Keratinocyte (primary cell): ENCODE results near the gene LVRN. TPM values are rescaled to one million over a fixed set of nuclear protein-coding genes. Genes with fewer than 3 reads are reported as not detected.

Experiments used
- DNase-seq: peaks from one replicate; pipeline ENCODE4 v3.0.0-alpha.2; 2011; ENCODE audit warnings: low read depth, missing footprints, low spot score
- FAIRE-seq: peaks from 2 replicates; lab custom pipeline; 2011; peaks lifted over from hg19 to GRCh38; lab: Jason Lieb, UNC
- H2AFZ ChIP-seq: 2 replicates; pipeline ENCODE4 v1.6.0; 2012; ENCODE audit warnings: low read length, control low read depth, inconsistent platforms; ENCODE audit not compliant: control insufficient read depth
- H3K27ac ChIP-seq: 2 replicates; pipeline ENCODE4 v1.5.1; 2011; ENCODE audit warnings: low read length; ENCODE audit not compliant: control insufficient read depth, insufficient read depth
- H3K27me3 ChIP-seq: 3 replicates; pipeline ENCODE4 v1.6.0; 2011; ENCODE audit warnings: low read length; ENCODE audit not compliant: control insufficient read depth, insufficient read depth; ENCODE audit errors: extremely low read depth
- H3K36me3 ChIP-seq, 2 experiments: 2 replicates in 1 of 2; 3 replicates in 1 of 2; pipeline ENCODE4 v1.5.1; 2011; ENCODE audit warnings: low read length in 2 of 2, mild to moderate bottlenecking in 1 of 2; ENCODE audit not compliant: control insufficient read depth in 2 of 2, insufficient read depth in 2 of 2; ENCODE audit errors: extremely low read depth in 1 of 2
- H3K4me1 ChIP-seq: 3 replicates; pipeline ENCODE4 v1.5.1; 2011; ENCODE audit warnings: low read length; ENCODE audit not compliant: control insufficient read depth, insufficient read depth; ENCODE audit errors: extremely low read depth
- H3K4me2 ChIP-seq: 3 replicates; pipeline ENCODE4 v1.6.0; 2011; ENCODE audit warnings: low read depth, low read length; ENCODE audit not compliant: control insufficient read depth, insufficient read depth; ENCODE audit errors: extremely low read depth
- H3K4me3 ChIP-seq, 3 experiments: fragments of 200-600 bp in 1 of 3; sonication (generic) in 1 of 3; 2 replicates in 2 of 3; 3 replicates in 1 of 3; pipeline ENCODE4 v1.5.1; 2011 to 2016; ENCODE audit warnings: low read length in 3 of 3, mild to moderate bottlenecking in 3 of 3, control low read depth in 2 of 3, inconsistent platforms in 1 of 3, low read depth in 1 of 3, mixed read lengths in 1 of 3, mixed run types in 1 of 3, moderate library complexity in 1 of 3; ENCODE audit not compliant: control insufficient read depth in 2 of 3, insufficient read depth in 2 of 3; ENCODE audit errors: extremely low read depth in 1 of 3
- H3K79me2 ChIP-seq: 2 replicates; pipeline ENCODE4 v1.6.0; 2012; ENCODE audit warnings: low read length; ENCODE audit not compliant: control insufficient read depth, insufficient read depth
- H3K9ac ChIP-seq: 3 replicates; pipeline ENCODE4 v1.6.0; 2011; ENCODE audit warnings: low read length; ENCODE audit not compliant: control insufficient read depth, insufficient read depth; ENCODE audit errors: extremely low read depth
- H3K9me1 ChIP-seq: 3 replicates; pipeline ENCODE4 v1.6.0; 2011; ENCODE audit warnings: low read length; ENCODE audit not compliant: control insufficient read depth, insufficient read depth; ENCODE audit errors: extremely low read depth
- H3K9me3 ChIP-seq: 2 replicates; pipeline ENCODE4 v1.5.1; 2012; ENCODE audit warnings: low read depth, low read length; ENCODE audit not compliant: control insufficient read depth
- H4K20me1 ChIP-seq: 3 replicates; pipeline ENCODE4 v1.6.0; 2011; ENCODE audit warnings: low read length; ENCODE audit not compliant: control insufficient read depth, insufficient read depth; ENCODE audit errors: extremely low read depth
- EZH2 ChIP-seq: IDR thresholded peaks from one replicate; pipeline ENCODE4 v1.6.1; 2012; ENCODE audit warnings: inconsistent platforms, mild to moderate bottlenecking, low read length, moderate library complexity
- dilution Hi-C: fragments of 300-500 bp; cut with MboI; formaldehyde crosslinking; loops from one replicate; pipeline ENCODE4 v1.7.0; 2020; ENCODE audit warnings: low sequenced_read_pairs; ENCODE audit not compliant: extremely low pct_ligation_motif_present
- polyA plus RNA-seq, 5 experiments: library from polyadenylated mRNA; depleted of rRNA in 3 of 5; stranded (reverse) in 3 of 5; stranded (forward) in 1 of 5; unstranded in 1 of 5; fragments of >200 nt; gene quantifications; 1 replicate in 1 of 5; 2 replicates in 3 of 5; 3 replicates in 1 of 5; pipeline versions ENCODE4 v1.2.1 to v1.2.3, GENCODE V29; 2011 to 2012; ENCODE audit warnings: missing spikeins in 2 of 5, low read depth in 1 of 5, low replicate concordance in 1 of 5
- TF ChIP-seq, protein P1 (sequence below), 3 experiments: IDR thresholded peaks in 1 of 3; conservative IDR thresholded peaks in 1 of 3; optimal IDR thresholded peaks in 1 of 3; 2 replicates in 2 of 3; 3 replicates in 1 of 3; pipeline versions ENCODE3 to v1.5.1; 2011; ENCODE audit warnings: low read length in 3 of 3, mild to moderate bottlenecking in 3 of 3, moderate library complexity in 2 of 3, control low read depth in 1 of 3, inconsistent platforms in 1 of 3; ENCODE audit not compliant: insufficient read depth in 2 of 3; ENCODE audit errors: extremely low read depth in 1 of 3

Gene LVRN
- polyA plus RNA-seq, 1 donor (not counting 4 experiments of a cell fraction or from before 2014, with no cell fraction given): 0.08 TPM

DNA sequence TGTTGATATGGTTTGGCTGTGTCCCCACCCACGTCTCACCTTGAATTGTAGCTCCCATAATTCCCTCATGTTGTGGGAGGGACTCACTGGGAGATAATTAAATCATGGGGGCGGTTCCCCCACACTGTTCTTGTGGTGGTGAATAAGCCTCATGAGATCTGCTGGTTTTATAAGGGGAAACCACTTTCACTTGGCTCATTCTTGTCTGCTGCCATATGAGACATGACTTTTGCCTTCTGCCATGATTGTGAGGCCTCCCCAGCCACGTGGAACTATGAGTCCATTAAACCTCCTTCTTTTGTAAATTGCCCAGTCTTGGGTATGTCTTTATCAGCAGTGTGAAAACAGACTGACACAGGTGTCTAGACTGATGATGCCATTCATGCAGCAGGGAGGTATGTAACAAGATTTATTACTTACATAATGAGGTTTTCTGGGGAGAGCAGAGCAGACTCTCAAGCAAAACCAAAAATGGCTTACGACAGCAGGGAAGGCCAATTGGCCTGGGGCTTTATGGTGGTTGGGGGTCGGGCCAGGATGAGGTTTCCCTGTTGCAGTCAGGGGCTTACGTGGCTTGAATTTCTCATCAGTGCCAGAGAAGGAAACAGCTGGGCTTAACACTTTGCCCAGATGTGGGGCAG, 113.0 kb downstream of the LVRN start:
- Histone ChIP-seq H3K4me2 (no peak overlapping the region), H3K27me3 (no peaks in the 10 kb centered on the region), H3K9ac (no peak overlapping the region), H3K79me2 (no peaks in the 10 kb centered on the region), H3K9me1 (no peaks in the 10 kb centered on the region), H3K4me1 (no peaks in the 10 kb centered on the region), H3K4me3 (no peak overlapping the region), H3K9me3 (no peaks in the 10 kb centered on the region), H4K20me1 (no peaks in the 10 kb centered on the region), H3K27ac (no peak overlapping the region), H3K36me3 (no peaks in the 10 kb centered on the region), H2AFZ (no peak overlapping the region)
- DNase-seq (no peak), FAIRE-seq (no peak)
- TF ChIP-seq, protein P1, sequence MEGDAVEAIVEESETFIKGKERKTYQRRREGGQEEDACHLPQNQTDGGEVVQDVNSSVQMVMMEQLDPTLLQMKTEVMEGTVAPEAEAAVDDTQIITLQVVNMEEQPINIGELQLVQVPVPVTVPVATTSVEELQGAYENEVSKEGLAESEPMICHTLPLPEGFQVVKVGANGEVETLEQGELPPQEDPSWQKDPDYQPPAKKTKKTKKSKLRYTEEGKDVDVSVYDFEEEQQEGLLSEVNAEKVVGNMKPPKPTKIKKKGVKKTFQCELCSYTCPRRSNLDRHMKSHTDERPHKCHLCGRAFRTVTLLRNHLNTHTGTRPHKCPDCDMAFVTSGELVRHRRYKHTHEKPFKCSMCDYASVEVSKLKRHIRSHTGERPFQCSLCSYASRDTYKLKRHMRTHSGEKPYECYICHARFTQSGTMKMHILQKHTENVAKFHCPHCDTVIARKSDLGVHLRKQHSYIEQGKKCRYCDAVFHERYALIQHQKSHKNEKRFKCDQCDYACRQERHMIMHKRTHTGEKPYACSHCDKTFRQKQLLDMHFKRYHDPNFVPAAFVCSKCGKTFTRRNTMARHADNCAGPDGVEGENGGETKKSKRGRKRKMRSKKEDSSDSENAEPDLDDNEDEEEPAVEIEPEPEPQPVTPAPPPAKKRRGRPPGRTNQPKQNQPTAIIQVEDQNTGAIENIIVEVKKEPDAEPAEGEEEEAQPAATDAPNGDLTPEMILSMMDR (optimal IDR thresholded peaks at IDR 0.05 in 1 of 3, IDR thresholded peaks at IDR 0.05 in 1 of 3, conservative IDR thresholded peaks at IDR 0.05 in 1 of 3; ENCODE audit: extremely low read depth in 1 of 3, insufficient read depth in 2 of 3, low read length in 3 of 3): no peak
- TF ChIP-seq EZH2: no peak
- dilution Hi-C loops: no loop called here

DNA sequence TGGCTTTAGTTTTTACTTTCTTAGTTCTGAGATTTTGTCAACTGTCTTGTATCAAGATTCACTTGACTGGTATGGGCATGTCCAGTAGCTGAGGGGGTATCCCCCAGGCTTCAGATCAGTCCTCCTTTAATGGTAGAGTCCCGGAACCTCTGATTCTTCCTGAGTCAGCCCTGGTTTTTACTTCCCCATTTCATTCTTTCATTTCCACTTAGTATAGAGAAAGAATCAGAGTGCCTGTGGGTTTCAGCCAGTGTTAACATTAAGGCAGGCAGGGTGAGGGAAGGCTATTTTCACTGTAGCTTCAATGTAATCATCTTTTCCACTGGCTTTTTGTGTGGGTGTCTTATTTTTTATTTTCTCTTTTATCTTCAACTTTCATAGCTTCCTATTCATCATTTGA, 114.2 kb downstream of the LVRN start:
- no peaks in the 10 kb centered on the region for H3K9me3 ChIP-seq
- dilution Hi-C loops: no loop called here
- DNase-seq (no peak), FAIRE-seq (no peak)
- no peaks in the 10 kb centered on the region for H3K4me1 ChIP-seq
- H3K36me3 ChIP-seq: no peaks in the 10 kb centered on the region
- no peak overlapping the region for H2AFZ ChIP-seq
- no peak overlapping the region for H3K27ac ChIP-seq
- no peaks in the 10 kb centered on the region for H4K20me1 ChIP-seq
- H3K27me3 ChIP-seq: no peaks in the 10 kb centered on the region
- H3K9ac ChIP-seq: no peak overlapping the region
- H3K79me2 ChIP-seq: no peaks in the 10 kb centered on the region
- no peak for TF ChIP-seq EZH2
- TF ChIP-seq, protein P1 (optimal IDR thresholded peaks at IDR 0.05 in 1 of 3, IDR thresholded peaks at IDR 0.05 in 1 of 3, conservative IDR thresholded peaks at IDR 0.05 in 1 of 3; ENCODE audit: extremely low read depth in 1 of 3, insufficient read depth in 2 of 3, low read length in 3 of 3): no peak
- no peak overlapping the region for H3K4me3 ChIP-seq
- H3K9me1 ChIP-seq: no peaks in the 10 kb centered on the region
- H3K4me2 ChIP-seq: no peak overlapping the region

Other genes starting within 250 kb of the LVRN start
- gene CDO1, start 145.8 kb upstream of the LVRN start, polyA plus RNA-seq: not detected in 3 replicates
- 43.9 to 90.7 TPM (median 60.7 TPM) in 3 replicates for gene ATG12, start 120.9 kb upstream of the LVRN start, polyA plus RNA-seq
- 72.4 to 153 TPM (median 77.4 TPM) in 3 replicates for gene AP3S1, start 120.5 kb upstream of the LVRN start, polyA plus RNA-seq
- not detected in 3 replicates for gene ARL14EPL, start 70.0 kb downstream of the LVRN start, polyA plus RNA-seq
- gene COMMD10, start 122.5 kb downstream of the LVRN start, polyA plus RNA-seq: 13.2 to 22.3 TPM (median 15.6 TPM) in 3 replicates